ENCODE results near the gene MGAT1. TPM values are rescaled to one million over a fixed set of nuclear protein-coding genes. Genes with fewer than 3 reads are reported as not detected.

Gene MGAT1
- polyA plus RNA-seq, 1 donor from 2014 or later = 31.8 TPM

DNA sequence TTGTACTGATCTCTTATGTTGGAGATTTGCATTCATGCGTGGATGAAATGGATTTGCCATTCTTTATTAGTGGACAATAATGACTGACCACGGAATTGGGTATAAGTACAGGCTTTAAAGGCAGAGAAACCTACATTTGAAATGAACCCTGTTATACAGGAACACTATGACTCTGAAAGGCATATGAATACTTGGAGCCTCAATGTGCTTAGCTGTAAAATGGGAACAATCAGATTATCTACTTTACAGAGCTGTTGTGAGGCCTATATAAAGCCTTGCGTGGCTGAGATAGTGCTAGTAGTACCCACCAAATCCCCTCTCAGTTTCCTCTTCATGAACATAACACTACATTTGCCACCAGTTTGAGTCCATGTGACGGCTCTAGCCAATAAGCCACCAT lies 18.9 kb upstream of the MGAT1 start:
- H3K4me3 ChIP-seq (ENCODE audit: low read length) = no peak overlapping the region
- no peak overlapping the region for H3K9ac ChIP-seq (ENCODE audit: low read length)
- no peaks in the 10 kb centered on the region for H3K9me3 ChIP-seq (ENCODE audit: low read length)
- H3F3A ChIP-seq (ENCODE audit: insufficient read depth, low read length, poor library complexity, severe bottlenecking) = no peaks in the 10 kb centered on the region
- no peaks in the 10 kb centered on the region for H3K79me2 ChIP-seq (replicated peaks; ENCODE audit: insufficient read depth, low read length)
- no peak overlapping the region for H2AFZ ChIP-seq (ENCODE audit: low read depth, low read length)
- no peak for TF ChIP-seq SMC3 (conservative IDR thresholded peaks at IDR 0.05; ENCODE audit: poor library complexity)
- no peak for TF ChIP-seq EP300 (conservative IDR thresholded peaks at IDR 0.05; ENCODE audit: poor library complexity, severe bottlenecking)
- TF ChIP-seq MXI1 (conservative IDR thresholded peaks at IDR 0.05; ENCODE audit: poor library complexity, severe bottlenecking) = no peak
- no peaks in the 10 kb centered on the region for H3K27me3 ChIP-seq (ENCODE audit: insufficient read depth, low read depth, low read length)
- no peak overlapping the region for H3K27ac ChIP-seq (ENCODE audit: low read length)
- H3K36me3 ChIP-seq (ENCODE audit: insufficient read depth, low read length) = no peaks in the 10 kb centered on the region
- H3K9me2 ChIP-seq (ENCODE audit: insufficient read depth, low read length) = no peaks in the 10 kb centered on the region
- no peaks in the 10 kb centered on the region for H4K20me1 ChIP-seq (ENCODE audit: insufficient read depth)
- H3K4me2 ChIP-seq (ENCODE audit: low read length) = no peak overlapping the region

DNA sequence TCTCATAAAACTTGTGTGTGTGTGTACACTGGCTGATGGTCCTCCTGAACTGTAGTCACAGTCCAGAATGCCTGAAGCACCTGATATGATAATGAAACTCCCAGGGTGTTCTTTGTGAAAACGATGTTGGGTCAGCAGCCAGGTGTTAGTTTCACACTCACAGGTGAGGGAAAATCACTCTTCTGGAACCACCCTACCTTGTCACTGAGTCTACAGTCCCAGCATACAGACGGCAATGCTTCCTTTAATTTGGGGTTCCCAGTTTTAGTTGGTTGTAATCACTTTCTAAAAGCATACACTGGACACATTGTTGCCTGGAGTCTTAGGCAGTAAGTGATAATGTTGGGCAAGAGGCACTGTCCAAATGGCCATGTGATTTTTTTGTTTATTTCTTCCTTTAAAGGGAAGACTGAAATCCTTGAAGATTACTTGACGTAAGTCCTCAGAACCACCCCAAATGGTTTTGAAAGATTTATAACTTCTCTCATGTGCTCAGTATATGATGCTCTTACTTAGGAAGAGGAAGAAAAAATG lies 18.2 kb upstream of the MGAT1 start:
- H3F3A ChIP-seq (ENCODE audit: insufficient read depth, low read length, poor library complexity, severe bottlenecking) = no peaks in the 10 kb centered on the region
- H3K9ac ChIP-seq (ENCODE audit: low read length) = no peak overlapping the region
- H3K9me2 ChIP-seq (ENCODE audit: insufficient read depth, low read length) = no peaks in the 10 kb centered on the region
- no peaks in the 10 kb centered on the region for H3K36me3 ChIP-seq (ENCODE audit: insufficient read depth, low read length)
- TF ChIP-seq POLR2AphosphoS5 (IDR thresholded peaks at IDR 0.05) (no peak), MXI1 (conservative IDR thresholded peaks at IDR 0.05; ENCODE audit: poor library complexity, severe bottlenecking) (no peak), EP300 (conservative IDR thresholded peaks at IDR 0.05; ENCODE audit: poor library complexity, severe bottlenecking) (no peak)
- TF ChIP-seq, protein P1, sequence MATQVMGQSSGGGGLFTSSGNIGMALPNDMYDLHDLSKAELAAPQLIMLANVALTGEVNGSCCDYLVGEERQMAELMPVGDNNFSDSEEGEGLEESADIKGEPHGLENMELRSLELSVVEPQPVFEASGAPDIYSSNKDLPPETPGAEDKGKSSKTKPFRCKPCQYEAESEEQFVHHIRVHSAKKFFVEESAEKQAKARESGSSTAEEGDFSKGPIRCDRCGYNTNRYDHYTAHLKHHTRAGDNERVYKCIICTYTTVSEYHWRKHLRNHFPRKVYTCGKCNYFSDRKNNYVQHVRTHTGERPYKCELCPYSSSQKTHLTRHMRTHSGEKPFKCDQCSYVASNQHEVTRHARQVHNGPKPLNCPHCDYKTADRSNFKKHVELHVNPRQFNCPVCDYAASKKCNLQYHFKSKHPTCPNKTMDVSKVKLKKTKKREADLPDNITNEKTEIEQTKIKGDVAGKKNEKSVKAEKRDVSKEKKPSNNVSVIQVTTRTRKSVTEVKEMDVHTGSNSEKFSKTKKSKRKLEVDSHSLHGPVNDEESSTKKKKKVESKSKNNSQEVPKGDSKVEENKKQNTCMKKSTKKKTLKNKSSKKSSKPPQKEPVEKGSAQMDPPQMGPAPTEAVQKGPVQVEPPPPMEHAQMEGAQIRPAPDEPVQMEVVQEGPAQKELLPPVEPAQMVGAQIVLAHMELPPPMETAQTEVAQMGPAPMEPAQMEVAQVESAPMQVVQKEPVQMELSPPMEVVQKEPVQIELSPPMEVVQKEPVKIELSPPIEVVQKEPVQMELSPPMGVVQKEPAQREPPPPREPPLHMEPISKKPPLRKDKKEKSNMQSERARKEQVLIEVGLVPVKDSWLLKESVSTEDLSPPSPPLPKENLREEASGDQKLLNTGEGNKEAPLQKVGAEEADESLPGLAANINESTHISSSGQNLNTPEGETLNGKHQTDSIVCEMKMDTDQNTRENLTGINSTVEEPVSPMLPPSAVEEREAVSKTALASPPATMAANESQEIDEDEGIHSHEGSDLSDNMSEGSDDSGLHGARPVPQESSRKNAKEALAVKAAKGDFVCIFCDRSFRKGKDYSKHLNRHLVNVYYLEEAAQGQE (IDR thresholded peaks at IDR 0.05; ENCODE audit: borderline replicate concordance) = no peak
- H3K4me3 ChIP-seq (ENCODE audit: low read length) = no peak overlapping the region
- no peak overlapping the region for H3K27ac ChIP-seq (ENCODE audit: low read length)
- H3K27me3 ChIP-seq (ENCODE audit: insufficient read depth, low read depth, low read length) = no peaks in the 10 kb centered on the region
- H4K20me1 ChIP-seq (ENCODE audit: insufficient read depth) = no peaks in the 10 kb centered on the region
- H3K79me2 ChIP-seq (replicated peaks; ENCODE audit: insufficient read depth, low read length) = no peaks in the 10 kb centered on the region
- no peak overlapping the region for H3K4me2 ChIP-seq (ENCODE audit: low read length)
- no peaks in the 10 kb centered on the region for H3K9me3 ChIP-seq (ENCODE audit: low read length)
- no peak overlapping the region for H2AFZ ChIP-seq (ENCODE audit: low read depth, low read length)

DNA sequence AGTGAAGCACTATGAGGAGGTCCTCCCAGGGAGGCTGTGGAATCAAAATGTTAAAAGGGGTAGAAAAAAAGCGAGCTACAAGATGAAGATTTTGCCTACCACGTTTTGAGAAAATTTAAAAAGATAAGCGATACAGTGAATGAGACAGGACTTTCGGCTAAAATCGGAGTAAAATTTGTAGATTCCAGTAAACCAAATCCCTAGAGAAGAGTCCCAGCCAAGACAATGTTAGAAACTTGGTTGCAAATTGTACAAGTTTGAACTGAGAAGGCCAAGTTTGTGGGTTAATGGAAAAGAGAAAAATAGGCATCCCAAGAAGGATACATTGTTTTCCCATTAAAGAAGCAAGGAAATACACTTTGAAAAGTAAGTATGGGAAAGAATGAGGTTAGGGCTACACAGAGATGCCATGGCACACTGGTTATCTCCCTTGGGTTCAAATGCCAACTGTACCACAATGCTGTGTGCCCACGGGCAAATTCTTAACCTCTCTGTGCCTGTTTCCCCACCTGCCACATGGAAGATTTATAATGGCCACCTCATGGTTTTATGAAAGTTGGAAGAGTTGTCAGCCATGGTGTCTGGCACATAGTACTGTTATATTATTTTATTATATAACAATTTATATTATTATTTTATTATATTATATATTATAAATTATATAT lies 16.2 kb upstream of the MGAT1 start:
- Histone ChIP-seq H3K79me2 (replicated peaks; ENCODE audit: insufficient read depth, low read length) (no peaks in the 10 kb centered on the region), H2AFZ (ENCODE audit: low read depth, low read length) (no peak overlapping the region), H3K27ac (ENCODE audit: low read length) (no peak overlapping the region), H3K9me3 (ENCODE audit: low read length) (no peaks in the 10 kb centered on the region), H3F3A (ENCODE audit: insufficient read depth, low read length, poor library complexity, severe bottlenecking) (no peaks in the 10 kb centered on the region), H4K20me1 (ENCODE audit: insufficient read depth) (no peaks in the 10 kb centered on the region), H3K9me2 (ENCODE audit: insufficient read depth, low read length) (no peaks in the 10 kb centered on the region), H3K36me3 (ENCODE audit: insufficient read depth, low read length) (no peaks in the 10 kb centered on the region), H3K9ac (ENCODE audit: low read length) (no peak overlapping the region), H3K4me3 (ENCODE audit: low read length) (no peak overlapping the region), H3K4me2 (ENCODE audit: low read length) (no peak overlapping the region), H3K27me3 (ENCODE audit: insufficient read depth, low read depth, low read length) (no peaks in the 10 kb centered on the region)
- TF ChIP-seq SMC3 (conservative IDR thresholded peaks at IDR 0.05; ENCODE audit: poor library complexity) = no peak
- TF ChIP-seq RAD21 (conservative IDR thresholded peaks at IDR 0.05) = no peak
- no peak for TF ChIP-seq TAF1 (IDR thresholded peaks at IDR 0.05; ENCODE audit: low read depth)
- TF ChIP-seq EZH2 (IDR thresholded peaks at IDR 0.05; ENCODE audit: borderline replicate concordance, insufficient read depth, low read length, poor library complexity, severe bottlenecking) = no peak
- TF ChIP-seq, protein P1 (IDR thresholded peaks at IDR 0.05; ENCODE audit: borderline replicate concordance) = no peak
- TF ChIP-seq POLR2AphosphoS5 (IDR thresholded peaks at IDR 0.05) = no peak
- no peak for TF ChIP-seq EP300 (conservative IDR thresholded peaks at IDR 0.05; ENCODE audit: poor library complexity, severe bottlenecking)
- TF ChIP-seq, protein P2, sequence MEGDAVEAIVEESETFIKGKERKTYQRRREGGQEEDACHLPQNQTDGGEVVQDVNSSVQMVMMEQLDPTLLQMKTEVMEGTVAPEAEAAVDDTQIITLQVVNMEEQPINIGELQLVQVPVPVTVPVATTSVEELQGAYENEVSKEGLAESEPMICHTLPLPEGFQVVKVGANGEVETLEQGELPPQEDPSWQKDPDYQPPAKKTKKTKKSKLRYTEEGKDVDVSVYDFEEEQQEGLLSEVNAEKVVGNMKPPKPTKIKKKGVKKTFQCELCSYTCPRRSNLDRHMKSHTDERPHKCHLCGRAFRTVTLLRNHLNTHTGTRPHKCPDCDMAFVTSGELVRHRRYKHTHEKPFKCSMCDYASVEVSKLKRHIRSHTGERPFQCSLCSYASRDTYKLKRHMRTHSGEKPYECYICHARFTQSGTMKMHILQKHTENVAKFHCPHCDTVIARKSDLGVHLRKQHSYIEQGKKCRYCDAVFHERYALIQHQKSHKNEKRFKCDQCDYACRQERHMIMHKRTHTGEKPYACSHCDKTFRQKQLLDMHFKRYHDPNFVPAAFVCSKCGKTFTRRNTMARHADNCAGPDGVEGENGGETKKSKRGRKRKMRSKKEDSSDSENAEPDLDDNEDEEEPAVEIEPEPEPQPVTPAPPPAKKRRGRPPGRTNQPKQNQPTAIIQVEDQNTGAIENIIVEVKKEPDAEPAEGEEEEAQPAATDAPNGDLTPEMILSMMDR (IDR thresholded peaks at IDR 0.05; ENCODE audit: poor library complexity, severe bottlenecking) = no peak
- no peak for TF ChIP-seq MXI1 (conservative IDR thresholded peaks at IDR 0.05; ENCODE audit: poor library complexity, severe bottlenecking)
